Measurements from ENCODE around the gene ZIM2.

DNA sequence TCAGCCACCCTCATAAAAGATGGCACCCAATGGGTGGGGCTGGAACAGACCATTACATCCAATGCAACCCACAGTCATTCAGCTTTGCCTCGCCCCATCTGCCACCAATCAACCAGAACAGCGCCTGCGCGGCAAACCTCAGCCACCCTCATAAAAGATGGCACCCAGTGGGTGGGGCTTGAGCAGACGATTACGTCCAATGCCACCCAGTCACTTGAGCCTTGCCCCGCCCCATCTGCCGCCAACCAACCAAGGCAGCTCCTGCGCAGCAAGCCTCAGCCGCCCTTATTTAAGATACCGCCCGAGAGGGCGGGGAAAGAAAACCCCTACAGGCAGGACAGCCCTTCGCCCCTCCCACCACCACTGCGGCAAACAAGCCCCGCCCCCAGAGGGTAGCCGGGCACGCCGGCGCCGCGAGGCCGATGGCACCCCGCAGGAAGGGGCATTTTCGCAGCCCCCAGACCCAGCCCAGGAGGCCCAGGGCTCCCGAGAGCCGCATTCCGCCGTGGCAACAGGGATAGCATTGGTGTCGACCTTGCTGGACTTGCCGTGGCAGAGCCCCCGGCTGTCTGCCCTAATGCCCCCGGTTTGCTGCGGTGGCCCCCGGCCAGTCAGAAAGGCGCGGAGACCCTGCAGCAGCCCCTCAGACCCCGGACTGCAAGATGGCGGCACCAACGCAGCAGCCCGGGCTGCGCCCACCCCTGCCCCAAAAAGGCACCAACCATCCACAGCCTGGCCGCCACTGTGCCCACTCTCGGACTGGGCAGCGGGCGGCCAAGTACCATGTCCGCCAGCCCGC, 675 bp downstream of the ZIM2 start:
- TF ChIP-seq ZNF121 (tag by site-specific recombination; IDR thresholded peaks at IDR 0.05) (no peak), ZNF629 (tag by site-specific recombination; IDR thresholded peaks at IDR 0.05) (no peak), KLF1 (tag by site-specific recombination; IDR thresholded peaks at IDR 0.05) (no peak), YY1 (tag by site-specific recombination; IDR thresholded peaks at IDR 0.05) (no peak), ZBTB17 (tag by site-specific recombination; IDR thresholded peaks at IDR 0.05) (no peak), OSR2 (tag by site-specific recombination; IDR thresholded peaks at IDR 0.05) (no peak)
- TF ChIP-seq, protein P1, sequence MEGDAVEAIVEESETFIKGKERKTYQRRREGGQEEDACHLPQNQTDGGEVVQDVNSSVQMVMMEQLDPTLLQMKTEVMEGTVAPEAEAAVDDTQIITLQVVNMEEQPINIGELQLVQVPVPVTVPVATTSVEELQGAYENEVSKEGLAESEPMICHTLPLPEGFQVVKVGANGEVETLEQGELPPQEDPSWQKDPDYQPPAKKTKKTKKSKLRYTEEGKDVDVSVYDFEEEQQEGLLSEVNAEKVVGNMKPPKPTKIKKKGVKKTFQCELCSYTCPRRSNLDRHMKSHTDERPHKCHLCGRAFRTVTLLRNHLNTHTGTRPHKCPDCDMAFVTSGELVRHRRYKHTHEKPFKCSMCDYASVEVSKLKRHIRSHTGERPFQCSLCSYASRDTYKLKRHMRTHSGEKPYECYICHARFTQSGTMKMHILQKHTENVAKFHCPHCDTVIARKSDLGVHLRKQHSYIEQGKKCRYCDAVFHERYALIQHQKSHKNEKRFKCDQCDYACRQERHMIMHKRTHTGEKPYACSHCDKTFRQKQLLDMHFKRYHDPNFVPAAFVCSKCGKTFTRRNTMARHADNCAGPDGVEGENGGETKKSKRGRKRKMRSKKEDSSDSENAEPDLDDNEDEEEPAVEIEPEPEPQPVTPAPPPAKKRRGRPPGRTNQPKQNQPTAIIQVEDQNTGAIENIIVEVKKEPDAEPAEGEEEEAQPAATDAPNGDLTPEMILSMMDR (tag by site-specific recombination; IDR thresholded peaks at IDR 0.05) = no peak
- TF ChIP-seq, protein P2, sequence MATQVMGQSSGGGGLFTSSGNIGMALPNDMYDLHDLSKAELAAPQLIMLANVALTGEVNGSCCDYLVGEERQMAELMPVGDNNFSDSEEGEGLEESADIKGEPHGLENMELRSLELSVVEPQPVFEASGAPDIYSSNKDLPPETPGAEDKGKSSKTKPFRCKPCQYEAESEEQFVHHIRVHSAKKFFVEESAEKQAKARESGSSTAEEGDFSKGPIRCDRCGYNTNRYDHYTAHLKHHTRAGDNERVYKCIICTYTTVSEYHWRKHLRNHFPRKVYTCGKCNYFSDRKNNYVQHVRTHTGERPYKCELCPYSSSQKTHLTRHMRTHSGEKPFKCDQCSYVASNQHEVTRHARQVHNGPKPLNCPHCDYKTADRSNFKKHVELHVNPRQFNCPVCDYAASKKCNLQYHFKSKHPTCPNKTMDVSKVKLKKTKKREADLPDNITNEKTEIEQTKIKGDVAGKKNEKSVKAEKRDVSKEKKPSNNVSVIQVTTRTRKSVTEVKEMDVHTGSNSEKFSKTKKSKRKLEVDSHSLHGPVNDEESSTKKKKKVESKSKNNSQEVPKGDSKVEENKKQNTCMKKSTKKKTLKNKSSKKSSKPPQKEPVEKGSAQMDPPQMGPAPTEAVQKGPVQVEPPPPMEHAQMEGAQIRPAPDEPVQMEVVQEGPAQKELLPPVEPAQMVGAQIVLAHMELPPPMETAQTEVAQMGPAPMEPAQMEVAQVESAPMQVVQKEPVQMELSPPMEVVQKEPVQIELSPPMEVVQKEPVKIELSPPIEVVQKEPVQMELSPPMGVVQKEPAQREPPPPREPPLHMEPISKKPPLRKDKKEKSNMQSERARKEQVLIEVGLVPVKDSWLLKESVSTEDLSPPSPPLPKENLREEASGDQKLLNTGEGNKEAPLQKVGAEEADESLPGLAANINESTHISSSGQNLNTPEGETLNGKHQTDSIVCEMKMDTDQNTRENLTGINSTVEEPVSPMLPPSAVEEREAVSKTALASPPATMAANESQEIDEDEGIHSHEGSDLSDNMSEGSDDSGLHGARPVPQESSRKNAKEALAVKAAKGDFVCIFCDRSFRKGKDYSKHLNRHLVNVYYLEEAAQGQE (tag by site-specific recombination; IDR thresholded peaks at IDR 0.05) = no peak
- TF ChIP-seq, protein P3, sequence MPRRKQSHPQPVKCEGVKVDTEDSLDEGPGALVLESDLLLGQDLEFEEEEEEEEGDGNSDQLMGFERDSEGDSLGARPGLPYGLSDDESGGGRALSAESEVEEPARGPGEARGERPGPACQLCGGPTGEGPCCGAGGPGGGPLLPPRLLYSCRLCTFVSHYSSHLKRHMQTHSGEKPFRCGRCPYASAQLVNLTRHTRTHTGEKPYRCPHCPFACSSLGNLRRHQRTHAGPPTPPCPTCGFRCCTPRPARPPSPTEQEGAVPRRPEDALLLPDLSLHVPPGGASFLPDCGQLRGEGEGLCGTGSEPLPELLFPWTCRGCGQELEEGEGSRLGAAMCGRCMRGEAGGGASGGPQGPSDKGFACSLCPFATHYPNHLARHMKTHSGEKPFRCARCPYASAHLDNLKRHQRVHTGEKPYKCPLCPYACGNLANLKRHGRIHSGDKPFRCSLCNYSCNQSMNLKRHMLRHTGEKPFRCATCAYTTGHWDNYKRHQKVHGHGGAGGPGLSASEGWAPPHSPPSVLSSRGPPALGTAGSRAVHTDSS (tag by site-specific recombination; IDR thresholded peaks at IDR 0.05) = no peak
